H9 (cell line): ENCODE results near the gene ITPKB. TPM values are rescaled to one million over a fixed set of nuclear protein-coding genes. Genes with fewer than 3 reads are reported as not detected.

Experiments
- DNase-seq: peaks from one replicate; pipeline ENCODE4 v3.0.0-alpha.2; 2017
- H2AFZ ChIP-seq: one replicate; pipeline ENCODE4 v1.6.1; 2013; ENCODE audit warnings: mild to moderate bottlenecking, low read length, control low read depth, moderate library complexity
- H2AK5ac ChIP-seq: 2 replicates; pipeline ENCODE4 v1.6.1; 2013; ENCODE audit warnings: low read length, control low read depth, mixed read lengths; ENCODE audit not compliant: insufficient read length
- H2BK120ac ChIP-seq: one replicate; pipeline ENCODE4 v1.6.1; 2013; ENCODE audit warnings: low read depth, mild to moderate bottlenecking, low read length, control low read depth, inconsistent platforms; ENCODE audit not compliant: poor library complexity, severe bottlenecking
- H2BK12ac ChIP-seq: 2 replicates; pipeline ENCODE4 v1.6.1; 2013; ENCODE audit warnings: low read length, control low read depth, mixed read lengths, low read depth; ENCODE audit not compliant: insufficient read length
- H2BK15ac ChIP-seq: 2 replicates; pipeline ENCODE4 v1.6.1; 2013; ENCODE audit warnings: low read depth, low read length, control low read depth
- H2BK20ac ChIP-seq: one replicate; pipeline ENCODE4 v1.6.1; 2013; ENCODE audit warnings: low read depth, mild to moderate bottlenecking, low read length, control low read depth, inconsistent platforms; ENCODE audit not compliant: poor library complexity, severe bottlenecking
- H2BK5ac ChIP-seq: 2 replicates; pipeline ENCODE4 v1.6.1; 2013; ENCODE audit warnings: low read length, control low read depth, mixed read lengths; ENCODE audit not compliant: insufficient read length
- H3K14ac ChIP-seq: 2 replicates; pipeline ENCODE4 v1.6.1; 2013; ENCODE audit warnings: low read length, control low read depth; ENCODE audit not compliant: insufficient read depth
- H3K18ac ChIP-seq: 2 replicates; pipeline ENCODE4 v1.6.1; 2013; ENCODE audit warnings: low read depth, mild to moderate bottlenecking, mixed read lengths, low read length, control low read depth; ENCODE audit not compliant: insufficient read length
- H3K23ac ChIP-seq: 2 replicates; pipeline ENCODE4 v1.6.1; 2013; ENCODE audit warnings: low read length, control low read depth, mixed read lengths, low read depth; ENCODE audit not compliant: insufficient read length
- H3K23me2 ChIP-seq: 2 replicates; pipeline ENCODE4 v1.6.1; 2013; ENCODE audit warnings: low read depth, mild to moderate bottlenecking, mixed read lengths, low read length, control low read depth; ENCODE audit not compliant: insufficient read length, poor library complexity, severe bottlenecking
- H3K27ac ChIP-seq: 2 replicates; pipeline ENCODE4 v1.5.1; 2013; ENCODE audit warnings: low read length, control low read depth, mixed read lengths, low read depth; ENCODE audit not compliant: insufficient read length
- H3K27me3 ChIP-seq: 2 replicates; pipeline ENCODE4 v1.6.1; 2013; ENCODE audit warnings: low read length, control low read depth, inconsistent platforms; ENCODE audit not compliant: insufficient read depth
- H3K4ac ChIP-seq: 2 replicates; pipeline ENCODE4 v1.6.1; 2013; ENCODE audit warnings: low read depth, mild to moderate bottlenecking, control low read depth, inconsistent platforms, low read length, moderate library complexity
- H3K4me1 ChIP-seq: 2 replicates; pipeline ENCODE4 v1.6.1; 2013; ENCODE audit warnings: low read length, control low read depth, inconsistent platforms; ENCODE audit not compliant: insufficient read depth
- H3K4me2 ChIP-seq: 2 replicates; pipeline ENCODE4 v1.6.1; 2013; ENCODE audit warnings: low read length, control low read depth, mixed read lengths; ENCODE audit not compliant: insufficient read length, insufficient read depth
- H3K56ac ChIP-seq: 2 replicates; pipeline ENCODE4 v1.6.1; 2013; ENCODE audit warnings: low read depth, mild to moderate bottlenecking, mixed read lengths, low read length, control low read depth; ENCODE audit not compliant: insufficient read length
- H3K79me1 ChIP-seq: 2 replicates; pipeline ENCODE4 v1.6.1; 2013; ENCODE audit warnings: low read depth, mild to moderate bottlenecking, moderate library complexity, low read length, control low read depth, inconsistent platforms; ENCODE audit not compliant: insufficient read depth, poor library complexity, severe bottlenecking
- H3K79me2 ChIP-seq: 2 replicates; pipeline ENCODE4 v1.6.1; 2013; ENCODE audit warnings: low read length, control low read depth, inconsistent platforms; ENCODE audit not compliant: insufficient read depth
- H3K9ac ChIP-seq: 2 replicates; pipeline ENCODE4 v1.6.1; 2013; ENCODE audit warnings: low read length, control low read depth, mixed read lengths; ENCODE audit not compliant: insufficient read length; ENCODE audit errors: extremely low read depth
- H3K9me3 ChIP-seq: one replicate; pipeline ENCODE4 v1.6.1; 2013; ENCODE audit warnings: low read depth, low read length, inconsistent platforms; ENCODE audit not compliant: control insufficient read depth
- H3T11ph ChIP-seq: one replicate; pipeline ENCODE4 v1.6.1; 2013; ENCODE audit warnings: mild to moderate bottlenecking, low read length, control low read depth, inconsistent platforms
- H4K20me1 ChIP-seq: one replicate; pipeline ENCODE4 v1.6.1; 2013; ENCODE audit not compliant: control insufficient read depth, insufficient read length, insufficient read depth
- H4K5ac ChIP-seq: 2 replicates; pipeline ENCODE4 v1.6.1; 2013; ENCODE audit warnings: low read depth, mild to moderate bottlenecking, mixed read lengths, low read length, control low read depth; ENCODE audit not compliant: insufficient read length
- H4K8ac ChIP-seq: replicated peaks from 2 replicates; pipeline ENCODE4 v1.6.1; 2013; ENCODE audit warnings: low read length, control low read depth, mixed read lengths, low read depth; ENCODE audit not compliant: insufficient read length
- H4K91ac ChIP-seq: 2 replicates; pipeline ENCODE4 v1.6.1; 2013; ENCODE audit warnings: low read depth, mild to moderate bottlenecking, moderate library complexity, mixed read lengths, low read length, control low read depth; ENCODE audit not compliant: insufficient read length
- H3K27ac Mint-ChIP-seq, 3 experiments: 2 replicates in 2 of 3; 3 replicates in 1 of 3; pipeline ENCODE4 v1.8.0; 2020 to 2021; ENCODE audit warnings: mixed read lengths in 3 of 3, mild to moderate bottlenecking in 1 of 3, moderate library complexity in 1 of 3
- H3K27me3 Mint-ChIP-seq: 2 replicates; pipeline ENCODE4 v1.8.0; 2021; ENCODE audit warnings: low read depth, mild to moderate bottlenecking, moderate library complexity, mixed read lengths
- H3K36me3 Mint-ChIP-seq, 3 experiments: 2 replicates in 2 of 3; 3 replicates in 1 of 3; pipeline ENCODE4 v1.8.0; 2020 to 2021; ENCODE audit warnings: low read depth in 3 of 3, mixed read lengths in 3 of 3; ENCODE audit not compliant: insufficient read depth in 1 of 3
- H3K4me1 Mint-ChIP-seq, 2 experiments: 2 replicates each; pipeline ENCODE4 v1.8.0; 2020; ENCODE audit warnings: mixed read lengths in 2 of 2
- H3K4me3 Mint-ChIP-seq, 2 experiments: 2 replicates in 1 of 2; 3 replicates in 1 of 2; pipeline ENCODE4 v1.8.0; 2020 to 2021; ENCODE audit warnings: mild to moderate bottlenecking in 2 of 2, mixed read lengths in 2 of 2, moderate library complexity in 1 of 2
- H3K9me3 Mint-ChIP-seq, 2 experiments: 2 replicates in 1 of 2; 3 replicates in 1 of 2; pipeline ENCODE4 v1.8.0; 2020; ENCODE audit warnings: mild to moderate bottlenecking in 2 of 2, mixed read lengths in 2 of 2, moderate library complexity in 1 of 2
- WGBS: extraction: QIAGEN DNeasy Blood & Tissue Kit; methylation state at CpG from one replicate; pipeline ENCODE4 v1.1.7; 2013; ENCODE audit warnings: missing lambda C conversion rate, low lambda C conversion rate, mixed read lengths; ENCODE audit not compliant: insufficient read length; ENCODE audit errors: extremely low coverage; 5-methylcytosine and 5-hydroxymethylcytosine counted together
- total RNA-seq: library from RNA; stranded (reverse); gene quantifications from 2 replicates; pipeline ENCODE4 v1.2.1, GENCODE V29; 2021
- TF ChIP-seq, protein P1 (sequence below): fragments of 200-600 bp; sonication (generic); conservative IDR thresholded peaks from 3 replicates; pipeline ENCODE4 v1.8.0; 2021; ENCODE audit warnings: antibody characterized with exemption, mild to moderate bottlenecking

ITPKB gene
- total RNA-seq, 1 experiment from 2014 or later, result 3.8 TPM

- no peak overlapping the region for H3K27ac ChIP-seq
- H2BK20ac ChIP-seq, result no peak overlapping the region
- no peak overlapping the region for H3K4me2 ChIP-seq
- no peak for DNase-seq
- peaks cover 2% of the 10 kb centered on the region; the same call in 1 of the 2 replicates for H3K4me1 ChIP-seq
- H4K5ac ChIP-seq, result no peak overlapping the region
- no peak overlapping the region for H3K23ac ChIP-seq
- TF ChIP-seq, protein P1, sequence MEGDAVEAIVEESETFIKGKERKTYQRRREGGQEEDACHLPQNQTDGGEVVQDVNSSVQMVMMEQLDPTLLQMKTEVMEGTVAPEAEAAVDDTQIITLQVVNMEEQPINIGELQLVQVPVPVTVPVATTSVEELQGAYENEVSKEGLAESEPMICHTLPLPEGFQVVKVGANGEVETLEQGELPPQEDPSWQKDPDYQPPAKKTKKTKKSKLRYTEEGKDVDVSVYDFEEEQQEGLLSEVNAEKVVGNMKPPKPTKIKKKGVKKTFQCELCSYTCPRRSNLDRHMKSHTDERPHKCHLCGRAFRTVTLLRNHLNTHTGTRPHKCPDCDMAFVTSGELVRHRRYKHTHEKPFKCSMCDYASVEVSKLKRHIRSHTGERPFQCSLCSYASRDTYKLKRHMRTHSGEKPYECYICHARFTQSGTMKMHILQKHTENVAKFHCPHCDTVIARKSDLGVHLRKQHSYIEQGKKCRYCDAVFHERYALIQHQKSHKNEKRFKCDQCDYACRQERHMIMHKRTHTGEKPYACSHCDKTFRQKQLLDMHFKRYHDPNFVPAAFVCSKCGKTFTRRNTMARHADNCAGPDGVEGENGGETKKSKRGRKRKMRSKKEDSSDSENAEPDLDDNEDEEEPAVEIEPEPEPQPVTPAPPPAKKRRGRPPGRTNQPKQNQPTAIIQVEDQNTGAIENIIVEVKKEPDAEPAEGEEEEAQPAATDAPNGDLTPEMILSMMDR, result no peak
- no peak overlapping the region for H3K18ac ChIP-seq
- no peak overlapping the region for H2BK120ac ChIP-seq
- H4K8ac ChIP-seq, result no peak overlapping the region
- H2BK12ac ChIP-seq, result no peak overlapping the region
- H2AK5ac ChIP-seq, result no peak overlapping the region
- H3K4ac ChIP-seq, result no peak overlapping the region
- Mint-ChIP-seq H3K36me3 (peaks cover 0 to 2% (median 0%) of the 10 kb centered on the region in 3 experiments; a peak in 1 of 7 replicates), H3K27ac (peak overlapping the region in 1 of 3 experiments; percentile 65; a peak in 1 of 7 replicates), H3K4me1 (peaks cover 23 to 38% of the 10 kb centered on the region in 2 experiments), H3K9me3 (peaks cover 0 to 3% of the 10 kb centered on the region in 2 experiments; a peak in 1 of 5 replicates), H3K4me3 (no peak overlapping the region; a peak in 1 of 5 replicates), H3K27me3 (no peaks in the 10 kb centered on the region; the same call in none of the 2 replicates)
- no peaks in the 10 kb centered on the region for H3K23me2 ChIP-seq
- H2BK15ac ChIP-seq, result no peak overlapping the region
- no peak overlapping the region for H3T11ph ChIP-seq
- H3K9ac ChIP-seq, result no peak overlapping the region
- no peak overlapping the region for H2BK5ac ChIP-seq
- no peaks in the 10 kb centered on the region for H3K9me3 ChIP-seq
- no peaks in the 10 kb centered on the region for H3K27me3 ChIP-seq
- H3K56ac ChIP-seq, result no peak overlapping the region
- no peaks in the 10 kb centered on the region for H3K79me1 ChIP-seq
- no peak overlapping the region for H2AFZ ChIP-seq
- no peak overlapping the region for H4K91ac ChIP-seq
- H3K14ac ChIP-seq, result no peak overlapping the region
- WGBS, result no CpG with 5 or more reads among the region's 6 CpGs
- no peaks in the 10 kb centered on the region for H4K20me1 ChIP-seq
- H3K79me2 ChIP-seq, result no peaks in the 10 kb centered on the region
Measured at GRCh38 chr1:226648421-226648820, 90.7 kb downstream of the ITPKB start.
